HepG2 (cell line): ENCODE data around the gene PRPS1L1. TPM values are rescaled to one million over a fixed set of nuclear protein-coding genes. Genes with fewer than 3 reads are reported as not detected.

ENCODE experiments used
- ATAC-seq: fragments of 200-7000 bp; cut with Tn5 transposase; 3 replicates; pipeline ENCODE4 v1.9.1; 2020; ENCODE audit warnings: mild to moderate bottlenecking, moderate library complexity
- BruUV-seq: library from RNA; stranded (reverse); fragments of 400-500 nt; replicated peaks from 2 replicates; lab custom pipeline; 2021; lab: Mats Ljungman, UMichigan
- CTCF ChIA-PET: fragments of 300-600 bp; formaldehyde crosslinking; extraction: SDS; loops from one replicate; lab custom pipeline; 2021; ENCODE audit warnings: low total read pairs, inconsistent platforms, low intra/inter-chr PET ratio; lab: Yijun Ruan, JAX
- POLR2A ChIA-PET: fragments of 350-600 bp; sonication (Branson Sonifier 250); formaldehyde crosslinking; loops from one replicate; lab custom pipeline; 2020; ENCODE audit warnings: antibody characterized with exemption, inconsistent platforms; lab: Yijun Ruan, JAX
- DNase-seq: peaks from one replicate; pipeline ENCODE4 v3.0.0-alpha.2; 2015; ENCODE audit warnings: low spot score
- FAIRE-seq: peaks from 3 replicates; lab custom pipeline; 2011; peaks lifted over from hg19 to GRCh38; lab: Jason Lieb, UNC
- H2AFZ ChIP-seq: one replicate; pipeline ENCODE4 v1.6.1; 2011; ENCODE audit warnings: low read length, inconsistent platforms
- H3K27ac ChIP-seq: fragments of 300-600 bp; 3 replicates; pipeline ENCODE4 v1.8.0; 2011; ENCODE audit warnings: mixed run types, mild to moderate bottlenecking, mixed read lengths, low read length, inconsistent platforms; ENCODE audit not compliant: insufficient read depth; ENCODE audit errors: extremely low read length
- H3K27me3 ChIP-seq, 2 experiments: fragments of 200-600 bp in 1 of 2; 2 replicates in 1 of 2; 3 replicates in 1 of 2; pipeline versions ENCODE4 v1.6.0 to v1.8.0; 2011; ENCODE audit warnings: low read length in 2 of 2, mild to moderate bottlenecking in 2 of 2, moderate library complexity in 2 of 2, inconsistent platforms in 1 of 2; ENCODE audit not compliant: insufficient read depth in 2 of 2, control insufficient read depth in 1 of 2
- H3K36me3 ChIP-seq, 2 experiments: fragments of 200-600 bp in 1 of 2; replicated peaks in 1 of 2; 2 replicates in 1 of 2; 3 replicates in 1 of 2; pipeline versions ENCODE4 v1.5.1 to v1.8.0; 2011; ENCODE audit warnings: low read length in 2 of 2, inconsistent platforms in 1 of 2; ENCODE audit not compliant: insufficient read depth in 2 of 2, control insufficient read depth in 1 of 2
- H3K4me1 ChIP-seq: 2 replicates; pipeline ENCODE4 v1.5.1; 2012; ENCODE audit warnings: low read length, inconsistent platforms; ENCODE audit not compliant: insufficient read depth
- H3K4me2 ChIP-seq: 2 replicates; pipeline ENCODE4 v1.6.0; 2011; ENCODE audit warnings: low read depth, low read length, inconsistent platforms
- H3K4me3 ChIP-seq, 3 experiments: fragments of 200-600 bp in 1 of 3; sonication (generic), shearing (Covaris generic) in 1 of 3; replicated peaks in 1 of 3; 2 replicates each; pipeline ENCODE4 v1.5.1; 2011 to 2016; ENCODE audit warnings: low read length in 3 of 3, inconsistent platforms in 2 of 3, low read depth in 2 of 3, mild to moderate bottlenecking in 2 of 3, control low read depth in 1 of 3, mixed read lengths in 1 of 3; ENCODE audit not compliant: insufficient read depth in 1 of 3
- H3K79me2 ChIP-seq: one replicate; pipeline ENCODE4 v1.6.1; 2011; ENCODE audit warnings: low read length, inconsistent platforms; ENCODE audit not compliant: insufficient read depth
- H3K9ac ChIP-seq: 2 replicates; pipeline ENCODE4 v1.6.0; 2011; ENCODE audit warnings: mild to moderate bottlenecking, low read depth, low read length, inconsistent platforms; ENCODE audit not compliant: insufficient read depth
- H3K9me3 ChIP-seq: 2 replicates; pipeline ENCODE4 v1.5.1; 2012; ENCODE audit warnings: mild to moderate bottlenecking, low read length
- H4K20me1 ChIP-seq: 2 replicates; pipeline ENCODE4 v1.6.0; 2011; ENCODE audit warnings: inconsistent platforms, mild to moderate bottlenecking, low read length, moderate library complexity; ENCODE audit not compliant: insufficient read depth
- CCAR2 ChIP-seq: fragments of 200-400 bp; formaldehyde crosslinking; optimal IDR thresholded peaks from 2 replicates; pipeline ENCODE3; 2018; ENCODE audit warnings: low read depth, mild to moderate bottlenecking, low read length, moderate library complexity
- FOXM1 ChIP-seq: sonication (generic); formaldehyde crosslinking; IDR thresholded peaks from 2 replicates; pipeline ENCODE4 v1.5.0; 2020; ENCODE audit warnings: missing genetic modification reagents
- NPAS2 ChIP-seq: sonication (generic); formaldehyde crosslinking; IDR thresholded peaks from 2 replicates; pipeline ENCODE4 v1.8.0; 2022; ENCODE audit warnings: mild to moderate bottlenecking, missing genetic modification reagents, borderline replicate concordance
- RORA ChIP-seq: sonication (generic); formaldehyde crosslinking; IDR thresholded peaks from 2 replicates; pipeline ENCODE4 v1.5.0; 2020; ENCODE audit warnings: mild to moderate bottlenecking, missing genetic modification reagents, moderate library complexity
- SCMH1 ChIP-seq: sonication (generic); formaldehyde crosslinking; IDR thresholded peaks from 2 replicates; pipeline ENCODE4 v1.9.0; 2021; ENCODE audit warnings: missing genetic modification reagents, mild to moderate bottlenecking, borderline replicate concordance
- SRY ChIP-seq: sonication (generic); formaldehyde crosslinking; IDR thresholded peaks from 2 replicates; pipeline ENCODE4 v1.8.0; 2022; ENCODE audit warnings: mild to moderate bottlenecking, missing genetic modification reagents
- ZFP41 ChIP-seq: sonication (generic); formaldehyde crosslinking; IDR thresholded peaks from 2 replicates; pipeline ENCODE4 v1.4.0; 2020; ENCODE audit warnings: mild to moderate bottlenecking, missing genetic modification reagents, borderline replicate concordance
- ZNF441 ChIP-seq: sonication (generic); formaldehyde crosslinking; IDR thresholded peaks from 2 replicates; pipeline ENCODE4 v1.7.0; 2021; ENCODE audit warnings: missing genetic modification reagents, borderline replicate concordance
- ZNF761 ChIP-seq: sonication (generic); formaldehyde crosslinking; conservative IDR thresholded peaks from 2 replicates; pipeline ENCODE4 v1.4.0; 2020; ENCODE audit warnings: mild to moderate bottlenecking, missing genetic modification reagents
- WGBS: methylation state at CpG from one replicate; pipeline ENCODE4 v1.1.6; 2017; ENCODE audit warnings: low lambda C conversion rate; 5-methylcytosine and 5-hydroxymethylcytosine counted together
- in situ Hi-C: cut with HindIII; loops from 2 replicates; pipeline ENCODE4 v1.10.0; 2017; ENCODE audit warnings: low pct_unique_long_range_greater_than_20kb; ENCODE audit not compliant: extremely low pct_ligation_motif_present
- intact Hi-C: fragments of 100-400 bp; cut with micrococcal nuclease; formaldehyde crosslinking; loops from one replicate; pipeline ENCODE4 v1.10.0; 2022; ENCODE audit not compliant: unreplicated experiment
- polyA plus RNA-seq, 8 experiments: library from polyadenylated mRNA; depleted of rRNA in 3 of 8; stranded (reverse) in 7 of 8; unstranded in 1 of 8; fragments of >200 nt; fragmentation: Illumina TruSeq in 4 of 8; extraction: Trizol in 4 of 8; gene quantifications; 2 replicates each; pipeline versions ENCODE4 v1.2.1 to v1.2.3, GENCODE V29; 2011 to 2016; ENCODE audit warnings: low read depth in 4 of 8, missing spikeins in 1 of 8, mixed read lengths in 1 of 8; ENCODE audit not compliant: insufficient read depth in 1 of 8
- total RNA-seq, 5 experiments: library from RNA; depleted of rRNA; stranded (reverse); fragments of >200 nt; fragmentation: Illumina TruSeq; extraction: Trizol; gene quantifications; 2 replicates each; pipeline ENCODE4 v1.2.3, GENCODE V29; 2016; ENCODE audit warnings: low read depth in 1 of 5
- TF ChIP-seq, protein P1 (sequence below): IDR thresholded peaks from 2 replicates; pipeline ENCODE4 v1.6.1; 2018; ENCODE audit warnings: missing genetic modification reagents, mild to moderate bottlenecking, missing compliant biosample characterization

PRPS1L1 gene
- total and polyA plus RNA-seq, 2 of the 13 experiments (the other 11 are each of a cell fraction or from before 2014, with no cell fraction given), result not detected

DNA sequence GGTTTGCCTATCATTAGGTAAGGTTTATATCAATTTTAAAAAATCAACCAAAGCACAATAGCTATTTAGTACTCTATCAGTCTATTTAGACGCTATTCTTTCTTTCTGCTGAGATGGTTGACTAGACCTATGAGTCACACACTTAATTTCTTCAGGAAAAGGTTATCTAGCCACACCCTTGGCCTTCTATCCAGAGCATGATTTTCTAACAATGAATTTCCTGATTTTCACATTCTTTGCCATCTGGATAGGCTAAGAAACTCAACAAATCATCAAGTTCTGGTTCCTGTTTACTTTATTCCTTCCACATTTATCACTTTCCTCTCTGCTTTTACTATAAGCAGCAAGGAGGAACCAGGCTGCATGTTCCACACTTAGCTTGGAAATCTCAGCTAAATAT, 8.1 kb downstream of the PRPS1L1 start:
- WGBS, result 0% methylated on average over 1 of the region's 1 CpG
- no peak overlapping the region for H3K27ac ChIP-seq
- H3K4me3 ChIP-seq, result no peak overlapping the region
- H4K20me1 ChIP-seq, result no peaks in the 10 kb centered on the region
- no peaks in the 10 kb centered on the region for H3K36me3 ChIP-seq
- ATAC-seq (no peak), DNase-seq (no peak), FAIRE-seq (no peak)
- H3K9ac ChIP-seq, result no peak overlapping the region
- intact Hi-C loops (no loop called here), in situ Hi-C loops (no loop called here)
- ChIA-PET CTCF (no interaction called here), POLR2A (no interaction called here)
- H3K9me3 ChIP-seq, result no peaks in the 10 kb centered on the region
- no peak overlapping the region for H2AFZ ChIP-seq
- no peak overlapping the region for H3K4me2 ChIP-seq
- H3K4me1 ChIP-seq, result no peaks in the 10 kb centered on the region
- no TSS peak for BruUV-seq
- no peaks in the 10 kb centered on the region for H3K79me2 ChIP-seq
- no peak for TF ChIP-seq CCAR2
- TF ChIP-seq ZNF441, result no peak
- no peak for TF ChIP-seq NPAS2
- no peak for TF ChIP-seq SRY (CRISPR knock-in tag)
- TF ChIP-seq RORA (CRISPR knock-in tag), result no peak
- no peak for TF ChIP-seq SCMH1 (CRISPR knock-in tag)
- no peak for TF ChIP-seq ZFP41
- no peak for TF ChIP-seq ZNF761 (CRISPR knock-in tag)
- H3K27me3 ChIP-seq, result no peaks in the 10 kb centered on the region

DNA sequence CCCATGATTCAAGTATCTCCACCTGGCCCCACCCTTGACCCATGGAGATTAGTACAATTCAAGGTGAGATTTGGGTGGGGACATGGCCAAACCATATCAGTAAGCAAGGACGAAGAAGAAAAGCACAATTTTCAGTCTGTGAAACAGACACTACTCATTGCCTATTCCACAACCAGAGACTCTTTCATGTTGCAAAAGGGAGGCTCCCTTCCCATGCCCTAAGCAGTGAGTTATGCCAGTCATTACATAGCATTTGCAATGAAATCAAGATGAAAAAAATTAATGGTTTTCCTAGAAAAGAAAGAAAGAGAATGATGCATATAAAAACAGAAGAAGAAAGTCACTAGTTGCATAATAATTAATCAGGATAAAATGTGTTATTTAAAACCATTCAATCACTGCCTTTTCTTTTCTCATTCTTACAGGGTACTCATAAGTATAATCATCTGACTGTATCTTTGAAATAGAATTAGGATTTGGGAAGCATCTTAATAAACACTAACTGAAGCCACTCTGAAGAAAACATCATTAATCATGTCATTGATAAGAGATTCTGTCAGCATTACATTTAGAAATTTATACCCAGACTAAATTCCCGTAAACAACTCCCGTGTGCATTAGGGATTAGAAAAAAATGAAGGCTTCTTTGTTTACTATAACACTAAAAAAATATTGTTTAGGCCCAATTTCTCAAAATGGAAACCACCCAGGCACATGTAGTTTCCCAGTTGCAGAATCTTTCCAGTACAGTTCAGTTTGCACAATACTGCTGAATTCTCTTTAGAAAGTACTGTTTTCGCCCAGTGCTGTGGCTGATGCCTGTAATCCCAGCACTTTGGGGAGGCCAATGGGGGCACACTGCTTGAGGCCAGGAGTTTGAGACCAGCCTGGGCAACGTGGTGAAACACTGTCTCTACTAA, 9.1 kb downstream of the PRPS1L1 start:
- Histone ChIP-seq H3K4me2 (no peak overlapping the region), H3K9ac (no peak overlapping the region), H3K36me3 (no peaks in the 10 kb centered on the region), H3K79me2 (no peaks in the 10 kb centered on the region), H3K4me3 (no peak overlapping the region)
- no peak for DNase-seq
- intact Hi-C loops, result no loop called here
- POLR2A ChIA-PET, result no interaction called here
- no peak for TF ChIP-seq FOXM1
- TF ChIP-seq, protein P1, sequence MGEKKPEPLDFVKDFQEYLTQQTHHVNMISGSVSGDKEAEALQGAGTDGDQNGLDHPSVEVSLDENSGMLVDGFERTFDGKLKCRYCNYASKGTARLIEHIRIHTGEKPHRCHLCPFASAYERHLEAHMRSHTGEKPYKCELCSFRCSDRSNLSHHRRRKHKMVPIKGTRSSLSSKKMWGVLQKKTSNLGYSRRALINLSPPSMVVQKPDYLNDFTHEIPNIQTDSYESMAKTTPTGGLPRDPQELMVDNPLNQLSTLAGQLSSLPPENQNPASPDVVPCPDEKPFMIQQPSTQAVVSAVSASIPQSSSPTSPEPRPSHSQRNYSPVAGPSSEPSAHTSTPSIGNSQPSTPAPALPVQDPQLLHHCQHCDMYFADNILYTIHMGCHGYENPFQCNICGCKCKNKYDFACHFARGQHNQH (CRISPR knock-in tag), result no peak
- TF ChIP-seq, all 625 proteins: peak for 0
- WGBS, result 6% methylated on average over 5 of the region's 5 CpGs
- H3K27me3 ChIP-seq, result no peaks in the 10 kb centered on the region
- ATAC-seq (no peak), FAIRE-seq (no peak)
- in situ Hi-C loops, result no loop called here
- no peak overlapping the region for H2AFZ ChIP-seq
- no peak overlapping the region for H3K27ac ChIP-seq
- CTCF ChIA-PET, result no interaction called here
- no peaks in the 10 kb centered on the region for H3K4me1 ChIP-seq
- BruUV-seq, result no TSS peak
- no peaks in the 10 kb centered on the region for H3K9me3 ChIP-seq
- H4K20me1 ChIP-seq, result no peaks in the 10 kb centered on the region
